COLO668 (cell line): ENCODE data around the gene TTC27.
"Not testable (repeated sequence)": the region's sequence is repeated elsewhere in the genome, so short reads cannot be mapped to it uniquely, and the experiment has no call there.

Experiments
- DNase-seq: peaks from one replicate; lab custom pipeline; 2025; ENCODE audit not compliant: unreplicated experiment; lab: John Stamatoyannopoulos, UW

Gene TTC27

DNA sequence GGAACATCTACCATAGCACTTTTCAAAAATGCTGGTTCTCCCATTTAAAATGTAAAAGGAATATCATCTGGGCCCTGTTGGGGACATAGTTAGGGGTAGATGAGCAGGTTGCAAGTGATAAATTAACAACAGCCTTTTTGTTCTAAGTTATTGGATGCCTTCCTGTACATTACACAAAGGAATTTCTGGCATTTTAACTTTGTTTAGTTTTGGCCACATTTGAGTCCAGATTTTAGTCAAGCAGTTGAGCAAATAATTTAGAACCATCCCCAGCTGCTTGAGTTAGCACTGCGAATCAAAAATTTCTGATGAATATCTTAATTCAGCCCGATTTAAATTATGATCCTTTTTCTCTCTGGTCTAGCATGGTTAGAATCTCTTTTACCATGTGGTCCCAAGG lies 124.4 kb downstream of the TTC27 start:
- DNase-seq: no peak

DNA sequence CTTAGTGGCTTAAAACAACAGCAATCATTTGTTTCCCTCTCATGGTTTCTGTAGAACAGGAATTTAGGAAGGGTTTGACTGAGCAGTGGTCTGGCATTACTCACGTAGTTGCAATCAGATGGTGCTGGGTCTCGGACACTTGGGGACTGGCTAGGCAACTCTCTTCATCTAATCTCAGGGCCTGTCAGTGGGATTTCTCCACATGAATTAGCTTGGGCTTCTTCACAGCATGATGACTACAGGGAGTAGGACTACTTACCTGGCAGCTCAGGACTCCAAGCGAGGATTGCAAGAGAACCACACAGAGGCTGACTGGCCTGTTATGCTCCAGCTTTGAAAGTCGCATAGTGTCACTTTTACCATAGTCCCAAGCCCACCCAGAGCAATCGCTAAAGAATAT lies 125.1 kb downstream of the TTC27 start:
- DNase-seq: no peak

DNA sequence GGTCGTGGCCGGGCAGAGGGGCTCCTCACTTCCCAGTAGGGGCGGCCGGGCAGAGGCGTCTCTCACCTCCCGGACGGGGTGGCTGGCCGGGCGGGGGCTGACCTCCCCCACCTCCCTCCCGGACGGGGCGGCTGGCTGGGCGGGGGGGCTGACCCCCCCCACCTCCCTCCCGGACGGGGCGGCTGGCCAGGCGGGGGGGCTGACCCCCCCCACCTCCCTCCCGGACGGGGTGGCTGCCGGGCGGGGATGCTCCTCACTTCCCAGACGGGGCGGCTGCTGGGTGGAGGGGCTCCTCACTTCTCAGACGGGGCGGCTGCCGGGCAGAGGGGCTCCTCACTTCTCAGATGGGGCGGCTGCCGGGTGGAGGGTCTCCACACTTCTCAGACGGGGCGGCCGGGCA lies 126.8 kb downstream of the TTC27 start:
- not testable (repeated sequence) for DNase-seq

DNA sequence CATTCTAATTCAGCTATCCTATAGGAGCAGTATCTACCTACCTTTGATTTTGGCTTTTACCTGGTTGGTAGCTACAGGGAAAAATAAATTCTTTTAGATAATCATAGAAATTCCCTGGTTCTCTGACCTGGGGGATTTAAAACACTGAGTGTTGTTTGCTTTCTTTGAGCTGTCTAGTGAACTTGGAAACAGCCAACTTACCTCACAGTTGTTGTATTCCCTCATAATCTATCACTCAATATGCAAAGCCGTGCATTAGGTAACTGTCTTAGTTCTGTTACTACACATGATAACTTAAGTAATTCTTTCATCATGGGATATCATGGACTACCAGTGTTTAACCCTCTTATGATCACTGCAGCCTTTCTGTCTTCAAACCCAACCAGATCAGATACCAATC lies 127.8 kb downstream of the TTC27 start:
- DNase-seq: no peak

DNA sequence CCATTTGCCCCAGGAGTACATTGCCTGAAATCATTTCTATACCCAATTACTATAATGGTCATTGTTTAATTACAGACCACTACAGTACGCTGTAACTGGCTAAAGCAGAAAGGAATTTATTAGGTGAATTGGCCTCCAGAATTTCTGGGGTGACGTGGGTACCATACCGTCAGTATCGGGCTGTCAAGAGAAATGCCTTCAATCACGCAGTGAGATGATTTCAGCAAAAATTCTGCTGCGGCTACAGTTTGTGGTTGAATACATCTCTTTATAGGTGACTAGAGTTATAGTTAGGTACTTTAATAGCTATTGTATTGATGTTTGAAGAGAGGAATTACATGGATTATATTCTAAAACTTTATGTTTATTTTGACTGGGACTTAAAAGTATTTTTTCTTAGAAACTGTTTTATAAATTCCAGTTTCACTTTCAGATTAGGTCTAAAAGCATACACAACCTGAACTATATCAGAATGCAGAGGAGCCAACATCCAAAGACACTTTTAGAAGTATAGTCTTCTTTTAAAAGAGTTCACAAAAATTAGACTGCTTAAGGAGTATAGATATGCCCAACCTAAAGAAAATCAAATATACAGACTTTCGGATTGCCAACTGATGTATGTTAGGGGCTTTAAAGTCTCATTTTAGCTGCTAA lies 128.4 kb downstream of the TTC27 start:
- no peak for DNase-seq

DNA sequence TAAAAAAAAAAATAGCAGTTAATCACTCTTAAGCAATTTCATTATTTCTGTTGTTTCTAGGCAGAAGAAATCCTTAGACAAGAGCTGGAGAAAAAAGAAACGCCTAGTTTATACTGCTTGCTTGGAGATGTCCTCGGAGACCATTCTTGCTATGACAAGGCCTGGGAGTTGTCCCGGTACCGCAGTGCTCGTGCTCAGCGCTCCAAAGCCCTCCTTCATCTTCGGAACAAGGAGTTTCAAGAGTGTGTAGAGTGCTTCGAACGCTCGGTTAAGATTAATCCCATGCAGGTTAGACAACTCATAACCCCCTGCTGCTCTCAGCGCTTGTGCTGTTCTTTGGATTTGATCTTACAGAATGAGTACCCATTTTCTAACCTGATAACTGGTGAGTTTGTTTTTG lies 130.4 kb downstream of the TTC27 start:
- DNase-seq: no peak

DNA sequence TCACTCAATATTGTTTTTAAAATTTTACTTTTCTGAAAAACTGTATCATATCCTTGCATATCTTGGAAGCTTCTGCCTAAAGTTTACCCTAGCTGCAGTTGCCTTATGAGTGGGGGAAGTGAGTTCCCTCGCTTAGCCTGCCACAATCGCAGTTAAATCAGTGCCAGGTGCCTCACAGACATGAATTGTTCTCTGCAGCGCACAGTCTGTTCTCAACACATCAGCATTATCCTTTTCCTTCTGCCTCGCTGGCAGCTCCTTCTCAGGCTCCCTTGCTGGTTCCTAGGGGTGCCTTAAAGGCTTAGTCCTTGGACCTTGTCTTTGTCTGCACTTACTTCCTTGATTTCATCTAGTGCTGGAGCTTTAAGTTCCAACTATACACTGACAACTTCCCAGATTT lies 132.8 kb downstream of the TTC27 start:
- DNase-seq: no peak

DNA sequence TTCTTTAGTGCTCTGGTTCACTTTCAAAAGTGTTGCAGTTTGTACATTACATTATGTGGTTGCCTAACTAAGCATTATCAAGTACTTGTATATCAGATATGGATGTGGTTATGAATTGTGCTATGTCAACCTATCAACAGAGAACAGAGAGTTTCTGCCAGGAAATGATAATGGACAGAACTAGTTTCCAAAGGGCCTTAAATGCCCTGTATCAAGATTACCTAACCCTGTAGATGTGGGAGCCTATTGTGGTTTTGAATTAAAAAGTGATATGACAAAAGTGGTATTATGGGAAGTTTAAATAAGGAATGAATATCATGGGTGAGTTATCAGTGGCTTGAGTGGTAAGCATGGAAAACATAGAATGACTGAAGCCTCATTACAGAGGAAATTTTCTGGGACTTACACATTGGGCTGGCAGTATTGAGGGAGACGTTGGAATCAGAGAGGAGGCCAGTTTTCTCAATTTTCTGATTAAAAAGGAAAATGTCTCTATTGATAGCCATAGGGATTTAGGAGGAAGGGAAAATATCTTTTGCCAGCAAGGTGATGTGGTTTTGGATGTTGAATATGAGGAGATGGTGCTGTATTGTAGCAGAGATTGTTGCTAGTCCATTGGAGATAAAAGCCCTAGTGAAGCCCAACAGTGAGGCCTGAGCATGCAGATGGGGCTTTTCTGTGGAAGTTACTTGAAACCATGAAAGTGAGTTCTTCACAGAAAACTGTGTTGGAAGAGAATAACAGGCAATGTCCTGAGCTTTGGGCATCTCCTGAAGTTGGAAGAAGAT lies 140.7 kb downstream of the TTC27 start:
- DNase-seq: no peak

DNA sequence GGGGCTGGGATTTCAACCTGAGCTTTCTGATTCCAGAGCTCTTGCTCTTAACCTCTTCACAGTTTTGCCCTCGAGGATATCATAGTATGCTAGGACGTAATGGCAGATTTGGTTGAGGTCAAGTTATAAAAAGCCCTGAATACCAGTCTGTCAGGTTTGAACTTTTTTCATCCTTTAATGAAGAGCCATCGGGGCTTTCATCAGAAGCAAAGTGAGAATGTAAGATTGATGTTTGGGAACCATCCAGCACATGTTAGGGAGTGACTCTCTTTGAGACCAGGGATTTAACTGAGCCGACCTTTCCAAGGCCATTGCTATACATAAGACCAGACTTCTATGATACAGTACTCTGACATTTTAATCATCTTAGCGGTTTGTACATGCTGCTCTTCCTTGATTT lies 142.5 kb downstream of the TTC27 start:
- DNase-seq: no peak

DNA sequence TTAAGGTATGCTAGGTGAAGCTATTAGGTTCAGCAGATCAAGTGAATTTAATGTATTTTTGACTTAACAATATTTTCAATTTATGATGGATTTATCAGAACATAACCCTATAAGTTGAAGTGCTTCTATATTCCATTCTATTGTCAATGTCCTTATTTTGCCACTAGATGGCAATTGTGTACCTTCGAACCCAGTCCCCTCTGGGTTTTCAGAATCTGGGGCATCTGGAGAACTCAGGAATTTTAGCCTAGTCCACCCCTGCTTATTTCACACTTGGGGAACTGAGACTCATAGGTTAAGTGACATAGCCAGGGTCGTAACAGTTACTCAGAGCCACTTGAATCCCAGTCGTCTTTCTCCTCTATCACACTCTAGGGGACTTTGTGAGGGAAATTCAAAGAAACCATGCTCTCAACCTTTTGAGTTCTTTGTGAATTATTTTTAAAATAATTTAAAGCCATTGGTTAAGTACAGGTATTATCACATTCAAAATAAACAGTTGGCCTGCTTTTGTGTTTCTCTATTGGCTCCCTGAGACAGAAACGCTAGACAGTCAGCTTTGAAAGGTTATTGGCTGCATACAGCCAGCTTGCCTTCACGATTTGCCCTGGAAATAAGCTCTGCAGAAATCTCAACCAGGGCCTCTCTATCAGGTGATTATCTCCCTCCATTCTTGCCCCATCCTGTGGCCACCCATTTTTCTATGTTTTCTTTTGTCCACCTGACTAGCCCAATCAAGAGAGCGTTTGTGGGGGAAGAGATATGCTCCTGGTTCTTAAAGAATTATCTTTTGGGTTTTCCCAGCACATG lies 145.0 kb downstream of the TTC27 start:
- no peak for DNase-seq

DNA sequence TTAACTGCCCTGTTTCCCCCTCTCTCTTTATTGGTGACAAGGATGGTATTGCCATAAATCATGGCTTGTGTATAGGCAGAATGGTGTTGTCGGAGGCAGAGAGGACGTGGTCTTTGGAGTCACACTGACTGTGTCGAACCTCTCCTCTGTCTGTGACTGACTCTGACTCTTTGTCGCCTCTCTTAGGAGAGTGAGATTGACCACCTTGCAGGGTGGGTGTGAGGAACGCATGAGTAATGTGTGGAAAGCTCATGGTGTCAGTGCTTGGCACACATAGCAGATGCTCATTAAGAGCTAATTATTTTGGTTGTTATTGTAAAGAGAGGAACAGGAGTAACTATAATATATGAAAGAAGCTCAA lies 145.6 kb downstream of the TTC27 start:
- DNase-seq: no peak

DNA sequence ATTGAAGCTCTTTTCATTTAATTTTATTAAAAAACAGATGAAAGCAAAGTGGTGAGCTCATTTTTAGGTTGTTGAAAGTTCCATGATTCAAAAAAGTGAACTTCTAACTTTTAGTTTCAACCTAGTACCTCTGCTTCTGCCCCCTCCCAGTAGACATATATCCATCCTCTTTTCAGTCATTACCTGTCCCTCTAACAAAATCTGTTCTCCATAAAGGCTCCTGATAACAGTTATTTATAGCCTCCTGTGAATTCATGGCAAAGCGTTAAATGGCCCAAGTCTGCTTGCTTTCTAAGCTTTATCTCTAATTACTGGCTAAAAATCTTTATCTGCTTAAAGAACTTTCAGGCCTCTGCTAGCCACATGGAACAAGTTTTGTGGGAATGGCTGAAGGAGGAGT lies 148.1 kb downstream of the TTC27 start:
- DNase-seq: no peak

DNA sequence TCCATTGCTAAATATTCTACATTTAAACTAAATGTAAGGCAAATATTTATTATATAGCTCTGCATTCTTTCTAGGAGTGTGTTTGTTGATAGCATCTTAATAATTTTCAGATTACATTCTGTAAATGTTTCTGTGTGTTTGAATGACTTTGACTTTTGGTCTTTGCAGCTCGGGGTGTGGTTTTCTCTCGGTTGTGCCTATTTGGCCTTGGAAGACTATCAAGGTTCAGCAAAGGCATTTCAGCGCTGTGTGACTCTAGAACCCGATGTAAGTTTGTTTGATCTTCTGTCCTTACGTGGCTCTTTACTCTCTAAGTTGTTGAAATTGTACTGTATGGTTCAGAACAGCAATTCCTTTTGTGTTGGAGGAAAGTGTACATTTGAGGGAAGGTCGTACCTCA lies 149.9 kb downstream of the TTC27 start:
- no peak for DNase-seq

DNA sequence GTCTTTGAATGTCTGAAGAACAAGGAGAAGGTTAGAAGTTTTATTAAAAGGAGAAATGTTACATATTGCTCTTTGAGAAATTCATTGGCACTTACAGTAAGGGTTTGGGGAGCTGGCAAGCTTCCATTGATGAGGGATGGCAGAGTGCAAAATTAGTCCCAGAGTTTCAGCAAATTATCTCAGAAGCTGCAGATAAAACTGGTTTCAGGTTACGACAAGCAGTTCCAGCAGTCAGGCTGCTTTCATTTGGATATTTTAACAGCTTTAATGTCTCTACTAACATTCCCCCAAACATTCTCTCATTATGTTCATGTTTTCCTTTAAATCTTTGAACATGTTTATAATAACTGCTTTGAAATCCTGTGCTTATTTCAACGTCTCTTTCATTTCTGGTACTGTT lies 153.1 kb downstream of the TTC27 start:
- DNase-seq: no peak

DNA sequence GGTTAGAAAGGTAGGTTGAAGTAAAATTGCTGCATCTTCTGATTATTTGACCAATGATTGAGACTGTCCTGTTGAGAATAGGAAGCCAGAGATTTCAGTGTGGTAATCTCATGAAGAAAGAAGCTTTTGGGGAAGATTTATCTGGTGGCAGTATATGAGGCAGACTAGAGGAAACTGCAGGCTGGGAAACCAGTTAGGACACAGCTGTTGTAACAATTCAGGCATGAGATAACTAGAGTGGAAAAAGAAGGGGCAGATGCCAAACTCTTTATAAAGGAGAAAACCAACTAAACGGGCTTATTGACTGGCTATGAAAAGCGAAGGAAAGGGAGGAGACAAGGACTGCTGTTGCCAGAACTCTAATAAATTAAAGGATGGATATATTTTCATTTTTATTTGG lies 155.6 kb downstream of the TTC27 start:
- no peak for DNase-seq

DNA sequence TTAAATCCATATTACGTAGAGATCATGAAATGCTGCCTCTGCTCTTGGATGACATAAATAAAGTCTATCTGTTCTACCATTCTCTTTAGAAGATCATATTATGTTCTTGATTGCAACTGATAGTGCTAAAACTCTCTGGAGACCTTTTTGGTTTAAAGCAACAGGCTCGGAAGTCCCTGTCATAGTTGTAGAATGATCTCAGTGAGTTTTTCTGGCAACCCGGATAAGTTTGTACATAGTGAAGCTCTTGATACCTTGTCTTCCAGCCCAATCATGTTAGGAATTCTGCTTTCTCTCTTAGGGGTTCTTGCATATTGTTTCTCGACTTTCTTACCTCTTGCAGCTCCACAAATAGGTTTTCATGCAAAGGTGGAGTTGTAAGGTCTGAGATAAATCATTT lies 156.1 kb downstream of the TTC27 start:
- DNase-seq: no peak

DNA sequence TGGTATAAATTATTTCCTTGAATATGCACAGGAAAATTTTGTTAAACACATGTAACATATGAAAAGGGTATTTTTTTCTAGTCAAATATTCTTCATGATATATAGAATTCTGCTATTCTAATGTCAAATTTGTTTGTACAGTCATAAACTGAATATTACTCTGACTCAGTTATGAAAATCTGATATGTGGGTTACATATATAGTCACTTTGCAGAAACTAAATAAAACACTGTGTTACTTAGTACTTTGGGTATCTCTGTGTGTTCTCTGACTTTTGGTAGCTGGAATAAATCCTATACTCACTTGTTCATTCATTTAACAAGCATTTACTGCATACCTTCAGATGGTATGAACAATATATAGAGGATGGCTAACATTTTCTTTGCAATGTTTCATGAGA lies 159.4 kb downstream of the TTC27 start:
- no peak for DNase-seq

DNA sequence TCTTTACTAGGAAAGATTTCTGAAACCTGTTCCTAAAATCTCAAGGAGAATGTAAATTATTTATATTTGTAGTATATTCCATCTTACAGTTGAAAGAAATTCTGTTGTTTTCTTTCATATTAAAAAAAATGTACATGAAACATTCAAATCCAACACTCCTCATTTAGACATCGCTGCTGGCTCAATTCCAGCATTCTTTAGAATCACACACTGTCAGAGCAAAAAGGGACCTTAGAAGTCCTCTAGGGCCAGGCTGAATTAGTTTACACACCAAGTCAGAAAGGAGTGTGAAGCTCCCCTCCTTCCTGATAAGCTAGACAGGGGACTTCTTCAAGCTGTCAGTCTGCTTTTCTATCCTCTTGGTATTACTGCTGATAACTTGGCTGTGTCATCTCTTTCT lies 160.3 kb downstream of the TTC27 start:
- DNase-seq: no peak

DNA sequence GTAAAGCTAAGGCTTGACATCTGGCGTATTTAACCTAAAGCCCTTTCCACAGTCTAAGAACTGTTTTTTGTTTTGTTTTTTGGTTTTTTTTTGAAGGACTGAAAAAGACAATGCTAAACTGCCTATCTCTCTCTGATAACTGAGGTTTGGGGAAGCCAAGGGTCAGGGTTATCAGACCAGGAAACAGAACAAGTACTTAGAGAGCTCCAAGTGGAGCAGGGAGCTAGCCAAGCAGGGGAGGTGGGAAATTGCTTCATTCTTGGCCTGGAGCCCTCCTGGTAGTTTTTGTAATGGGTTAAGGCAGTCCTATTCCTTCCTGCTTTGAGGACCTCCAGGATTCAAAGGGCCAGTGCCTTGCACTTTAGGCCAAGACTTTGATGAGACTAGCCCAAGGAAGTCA lies 164.6 kb downstream of the TTC27 start:
- no peak for DNase-seq

DNA sequence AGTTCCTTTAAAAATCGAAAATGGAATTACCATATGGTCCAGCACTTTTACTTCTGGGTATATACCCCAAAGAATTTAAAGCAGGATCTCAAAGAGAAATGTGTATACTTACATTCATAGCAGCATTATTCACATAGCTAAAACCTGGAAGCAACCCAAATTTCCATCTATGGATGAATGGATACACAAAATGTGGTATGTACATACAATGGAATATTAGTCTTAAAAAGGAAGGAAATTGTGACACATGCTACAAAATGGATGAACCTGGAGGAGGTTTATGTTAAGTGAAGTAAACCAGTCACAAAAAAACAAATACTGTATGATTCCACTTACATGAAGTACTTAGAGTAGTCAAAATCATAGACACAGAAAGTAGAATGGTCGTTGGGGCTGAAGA lies 171.0 kb downstream of the TTC27 start:
- no peak for DNase-seq

DNA sequence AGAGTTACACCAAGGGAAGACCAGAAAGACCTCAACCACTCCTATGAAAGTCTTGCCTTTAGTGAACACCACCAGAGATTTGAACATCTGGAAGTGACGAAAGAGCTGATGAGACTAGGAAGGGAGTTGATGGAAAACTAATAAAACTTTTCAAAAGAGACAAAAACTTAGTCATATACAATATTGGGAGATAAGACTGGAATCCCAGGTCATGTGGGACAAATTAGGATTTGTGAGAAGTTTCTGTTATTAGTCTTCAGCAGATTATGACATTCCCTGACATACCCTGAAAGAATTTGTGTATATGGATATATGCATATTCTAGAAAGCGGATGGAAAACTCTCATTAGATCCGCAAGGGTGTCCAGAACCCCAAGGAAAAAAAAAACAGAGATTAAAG lies 173.9 kb downstream of the TTC27 start:
- DNase-seq: no peak

DNA sequence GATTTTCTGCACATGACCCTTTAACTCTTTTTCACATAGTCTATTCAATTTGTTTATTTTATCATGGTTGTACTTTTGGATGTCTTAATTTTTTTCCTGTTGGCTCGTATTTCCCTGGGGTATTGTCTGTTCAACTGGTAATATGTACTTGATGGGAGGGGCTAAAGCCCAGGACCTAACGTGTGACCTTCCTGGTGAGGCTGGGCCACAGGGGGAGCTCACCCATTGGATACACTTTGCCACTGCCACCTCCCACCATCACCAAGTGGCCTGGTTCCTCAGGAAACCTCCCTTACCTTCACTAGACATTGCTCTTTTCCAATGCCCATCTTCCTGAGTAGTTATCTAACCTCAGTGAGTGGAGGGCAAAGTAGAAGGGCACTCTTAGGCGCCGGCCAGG lies 175.0 kb downstream of the TTC27 start:
- no peak for DNase-seq
